GM12878 (cell line): ENCODE results near the gene THOC3.
"Not testable (repeated sequence)": the region's sequence is repeated elsewhere in the genome, so short reads cannot be mapped to it uniquely, and the experiment has no call there.

ENCODE experiments used
- CHD2 ChIP-seq: IDR thresholded peaks from 2 replicates; pipeline ENCODE4 v1.6.1; 2011; ENCODE audit warnings: low read depth, low read length, improper control_type of control experiment, borderline replicate concordance
- FOXM1 ChIP-seq: IDR thresholded peaks from 2 replicates; pipeline ENCODE4 v1.6.1; 2012; ENCODE audit warnings: low read depth, mild to moderate bottlenecking, inconsistent platforms, low read length, moderate library complexity
- GABPA ChIP-seq: IDR thresholded peaks from 2 replicates; pipeline ENCODE4 v1.6.1; 2014; ENCODE audit warnings: antibody characterized with exemption, low read depth, mild to moderate bottlenecking, inconsistent platforms
- IKZF1 ChIP-seq: fragments of 450-650 bp; conservative IDR thresholded peaks from 2 replicates; pipeline ENCODE4 v1.6.1; 2017; ENCODE audit warnings: antibody characterized with exemption, mild to moderate bottlenecking
- POLR2A ChIP-seq: IDR thresholded peaks from 2 replicates; pipeline ENCODE4 v1.6.1; 2011; ENCODE audit warnings: low read depth, mild to moderate bottlenecking, low read length
- POLR2AphosphoS5 ChIP-seq: IDR thresholded peaks from 2 replicates; pipeline ENCODE4 v1.6.1; 2011; ENCODE audit warnings: mild to moderate bottlenecking, low read length, inconsistent platforms
- RAD21 ChIP-seq: IDR thresholded peaks from 2 replicates; pipeline ENCODE4 v1.6.1; 2011; ENCODE audit warnings: mild to moderate bottlenecking, low read depth, low read length, moderate library complexity; ENCODE audit not compliant: insufficient read depth
- SUZ12 ChIP-seq: fragments of 200-600 bp; sonication (generic); IDR thresholded peaks from one replicate; pipeline ENCODE4 v1.6.1; 2018; ENCODE audit warnings: antibody characterized with exemption, mild to moderate bottlenecking; ENCODE audit not compliant: unreplicated experiment
- TF ChIP-seq, protein P1 (sequence below), 3 experiments: IDR thresholded peaks in 2 of 3; conservative IDR thresholded peaks in 1 of 3; 2 replicates each; pipeline ENCODE4 v1.5.1; 2011; ENCODE audit warnings: low read depth in 3 of 3, low read length in 3 of 3, mild to moderate bottlenecking in 3 of 3, control low read depth in 2 of 3, moderate library complexity in 2 of 3, inconsistent platforms in 1 of 3, mixed read lengths in 1 of 3; ENCODE audit not compliant: control insufficient read depth in 2 of 3, insufficient read depth in 1 of 3; ENCODE audit errors: extremely low read depth in 1 of 3
- TF ChIP-seq, protein P2 (sequence below): fragments of 450-650 bp; IDR thresholded peaks from 2 replicates; pipeline ENCODE4 v1.6.1; 2014; ENCODE audit warnings: mild to moderate bottlenecking
- TF ChIP-seq, protein P3 (sequence below): IDR thresholded peaks from 2 replicates; pipeline ENCODE4 v1.6.1; 2012; ENCODE audit warnings: low read length, inconsistent platforms
- TF ChIP-seq, protein P4 (sequence below): IDR thresholded peaks from 2 replicates; pipeline ENCODE4 v1.6.1; 2011; ENCODE audit warnings: mild to moderate bottlenecking, low read depth, low read length, moderate library complexity; ENCODE audit not compliant: insufficient replicate concordance
- TF ChIP-seq, protein P5 (sequence below): IDR thresholded peaks from 2 replicates; pipeline ENCODE4 v1.6.1; 2012; ENCODE audit warnings: low read depth, low read length, improper control_type of control experiment
- TF ChIP-seq, protein P6 (sequence below): fragments of 450-650 bp; IDR thresholded peaks from 2 replicates; pipeline ENCODE4 v1.6.1; 2016; ENCODE audit warnings: mild to moderate bottlenecking

DNA sequence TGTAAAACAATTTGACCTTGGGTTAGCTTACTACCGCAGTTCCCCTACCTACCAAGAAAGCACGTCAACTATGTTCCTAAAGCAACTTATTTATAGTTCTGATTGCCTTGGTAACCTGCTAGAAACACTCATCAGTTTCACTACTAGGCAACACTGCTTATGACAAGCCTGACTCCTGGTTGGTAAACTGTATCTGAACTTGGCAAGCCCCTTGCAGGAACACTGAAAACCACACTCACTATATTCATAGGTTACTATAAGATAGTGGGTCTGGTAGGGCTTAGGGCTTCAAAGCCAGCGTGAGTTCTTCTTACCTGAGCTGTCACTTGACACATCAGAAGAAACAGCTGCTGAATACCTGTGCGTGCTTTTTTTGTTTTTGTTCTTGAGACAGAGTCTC, 49.2 kb upstream of the THOC3 start:
- TF ChIP-seq, protein P1, sequence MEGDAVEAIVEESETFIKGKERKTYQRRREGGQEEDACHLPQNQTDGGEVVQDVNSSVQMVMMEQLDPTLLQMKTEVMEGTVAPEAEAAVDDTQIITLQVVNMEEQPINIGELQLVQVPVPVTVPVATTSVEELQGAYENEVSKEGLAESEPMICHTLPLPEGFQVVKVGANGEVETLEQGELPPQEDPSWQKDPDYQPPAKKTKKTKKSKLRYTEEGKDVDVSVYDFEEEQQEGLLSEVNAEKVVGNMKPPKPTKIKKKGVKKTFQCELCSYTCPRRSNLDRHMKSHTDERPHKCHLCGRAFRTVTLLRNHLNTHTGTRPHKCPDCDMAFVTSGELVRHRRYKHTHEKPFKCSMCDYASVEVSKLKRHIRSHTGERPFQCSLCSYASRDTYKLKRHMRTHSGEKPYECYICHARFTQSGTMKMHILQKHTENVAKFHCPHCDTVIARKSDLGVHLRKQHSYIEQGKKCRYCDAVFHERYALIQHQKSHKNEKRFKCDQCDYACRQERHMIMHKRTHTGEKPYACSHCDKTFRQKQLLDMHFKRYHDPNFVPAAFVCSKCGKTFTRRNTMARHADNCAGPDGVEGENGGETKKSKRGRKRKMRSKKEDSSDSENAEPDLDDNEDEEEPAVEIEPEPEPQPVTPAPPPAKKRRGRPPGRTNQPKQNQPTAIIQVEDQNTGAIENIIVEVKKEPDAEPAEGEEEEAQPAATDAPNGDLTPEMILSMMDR (IDR thresholded peaks at IDR 0.05 in 2 of 3, conservative IDR thresholded peaks at IDR 0.05 in 1 of 3; ENCODE audit: control insufficient read depth in 2 of 3, extremely low read depth in 1 of 3, insufficient read depth in 1 of 3, low read depth in 3 of 3, low read length in 3 of 3) = not testable (repeated sequence)
- TF ChIP-seq POLR2AphosphoS5, IKZF1, FOXM1, GABPA, SUZ12, RAD21, POLR2A, CHD2: not testable (repeated sequence)
- TF ChIP-seq, protein P2, sequence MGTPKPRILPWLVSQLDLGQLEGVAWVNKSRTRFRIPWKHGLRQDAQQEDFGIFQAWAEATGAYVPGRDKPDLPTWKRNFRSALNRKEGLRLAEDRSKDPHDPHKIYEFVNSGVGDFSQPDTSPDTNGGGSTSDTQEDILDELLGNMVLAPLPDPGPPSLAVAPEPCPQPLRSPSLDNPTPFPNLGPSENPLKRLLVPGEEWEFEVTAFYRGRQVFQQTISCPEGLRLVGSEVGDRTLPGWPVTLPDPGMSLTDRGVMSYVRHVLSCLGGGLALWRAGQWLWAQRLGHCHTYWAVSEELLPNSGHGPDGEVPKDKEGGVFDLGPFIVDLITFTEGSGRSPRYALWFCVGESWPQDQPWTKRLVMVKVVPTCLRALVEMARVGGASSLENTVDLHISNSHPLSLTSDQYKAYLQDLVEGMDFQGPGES = not testable (repeated sequence)
- TF ChIP-seq, protein P3, sequence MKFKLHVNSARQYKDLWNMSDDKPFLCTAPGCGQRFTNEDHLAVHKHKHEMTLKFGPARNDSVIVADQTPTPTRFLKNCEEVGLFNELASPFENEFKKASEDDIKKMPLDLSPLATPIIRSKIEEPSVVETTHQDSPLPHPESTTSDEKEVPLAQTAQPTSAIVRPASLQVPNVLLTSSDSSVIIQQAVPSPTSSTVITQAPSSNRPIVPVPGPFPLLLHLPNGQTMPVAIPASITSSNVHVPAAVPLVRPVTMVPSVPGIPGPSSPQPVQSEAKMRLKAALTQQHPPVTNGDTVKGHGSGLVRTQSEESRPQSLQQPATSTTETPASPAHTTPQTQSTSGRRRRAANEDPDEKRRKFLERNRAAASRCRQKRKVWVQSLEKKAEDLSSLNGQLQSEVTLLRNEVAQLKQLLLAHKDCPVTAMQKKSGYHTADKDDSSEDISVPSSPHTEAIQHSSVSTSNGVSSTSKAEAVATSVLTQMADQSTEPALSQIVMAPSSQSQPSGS = not testable (repeated sequence)
- TF ChIP-seq, protein P4, sequence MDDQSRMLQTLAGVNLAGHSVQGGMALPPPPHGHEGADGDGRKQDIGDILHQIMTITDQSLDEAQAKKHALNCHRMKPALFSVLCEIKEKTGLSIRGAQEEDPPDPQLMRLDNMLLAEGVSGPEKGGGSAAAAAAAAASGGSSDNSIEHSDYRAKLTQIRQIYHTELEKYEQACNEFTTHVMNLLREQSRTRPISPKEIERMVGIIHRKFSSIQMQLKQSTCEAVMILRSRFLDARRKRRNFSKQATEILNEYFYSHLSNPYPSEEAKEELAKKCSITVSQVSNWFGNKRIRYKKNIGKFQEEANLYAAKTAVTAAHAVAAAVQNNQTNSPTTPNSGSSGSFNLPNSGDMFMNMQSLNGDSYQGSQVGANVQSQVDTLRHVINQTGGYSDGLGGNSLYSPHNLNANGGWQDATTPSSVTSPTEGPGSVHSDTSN = not testable (repeated sequence)
- TF ChIP-seq, protein P5, sequence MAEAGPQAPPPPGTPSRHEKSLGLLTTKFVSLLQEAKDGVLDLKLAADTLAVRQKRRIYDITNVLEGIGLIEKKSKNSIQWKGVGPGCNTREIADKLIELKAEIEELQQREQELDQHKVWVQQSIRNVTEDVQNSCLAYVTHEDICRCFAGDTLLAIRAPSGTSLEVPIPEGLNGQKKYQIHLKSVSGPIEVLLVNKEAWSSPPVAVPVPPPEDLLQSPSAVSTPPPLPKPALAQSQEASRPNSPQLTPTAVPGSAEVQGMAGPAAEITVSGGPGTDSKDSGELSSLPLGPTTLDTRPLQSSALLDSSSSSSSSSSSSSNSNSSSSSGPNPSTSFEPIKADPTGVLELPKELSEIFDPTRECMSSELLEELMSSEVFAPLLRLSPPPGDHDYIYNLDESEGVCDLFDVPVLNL = not testable (repeated sequence)
- TF ChIP-seq, protein P6, sequence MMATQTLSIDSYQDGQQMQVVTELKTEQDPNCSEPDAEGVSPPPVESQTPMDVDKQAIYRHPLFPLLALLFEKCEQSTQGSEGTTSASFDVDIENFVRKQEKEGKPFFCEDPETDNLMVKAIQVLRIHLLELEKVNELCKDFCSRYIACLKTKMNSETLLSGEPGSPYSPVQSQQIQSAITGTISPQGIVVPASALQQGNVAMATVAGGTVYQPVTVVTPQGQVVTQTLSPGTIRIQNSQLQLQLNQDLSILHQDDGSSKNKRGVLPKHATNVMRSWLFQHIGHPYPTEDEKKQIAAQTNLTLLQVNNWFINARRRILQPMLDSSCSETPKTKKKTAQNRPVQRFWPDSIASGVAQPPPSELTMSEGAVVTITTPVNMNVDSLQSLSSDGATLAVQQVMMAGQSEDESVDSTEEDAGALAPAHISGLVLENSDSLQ = not testable (repeated sequence)
